ENCODE data around the gene TBC1D4. TPM values are rescaled to one million over a fixed set of nuclear protein-coding genes. Genes with fewer than 3 reads are reported as not detected.

Gene TBC1D4
- total and polyA plus RNA-seq, 9 donors = 26.2 to 91.3 (median 52.6) TPM

- DNase-seq = no peak
- WGBS, 3 donors = 62 to 71% (median 69%) methylated on average over 5 of the region's 5 CpGs
These were observed 182.7 kb downstream of the TBC1D4 start for GRCh38 chr13:75299246-75299645.

GRCh38 chr13:75296641-75297040 is 185.3 kb downstream of the TBC1D4 start:
- no peak overlapping the region for H3K4me3 ChIP-seq
- no peaks in the 10 kb centered on the region for H3K36me3 ChIP-seq
- H3K27ac ChIP-seq = no peak overlapping the region
- WGBS, 3 donors = 22 to 61% (median 42%) methylated on average over 1 of the region's 1 CpG
- H3K9me3 ChIP-seq = no peaks in the 10 kb centered on the region
- intact Hi-C loops (cut with DNase I) = loop anchor here in 1 of 4 donors (10.0 kb wide), 1 partner anchor 188 kb away; the partner anchor contains the start of gene TBC1D4
- TF ChIP-seq POLR2A (IDR thresholded peaks at IDR 0.05) (no peak), CTCF (IDR thresholded peaks at IDR 0.05) (no peak), EP300 (IDR thresholded peaks at IDR 0.05) (no peak)
- DNase-seq = no peak
- H3K4me1 ChIP-seq (ENCODE audit: insufficient read depth) = no peaks in the 10 kb centered on the region
- H3K27me3 ChIP-seq = no peaks in the 10 kb centered on the region

More at GRCh38 chr13:75299246-75299645, 182.7 kb downstream of the TBC1D4 start:
- Histone ChIP-seq H3K36me3 (no peaks in the 10 kb centered on the region), H3K4me1 (ENCODE audit: insufficient read depth) (peaks cover 14% of the 10 kb centered on the region), H3K4me3 (no peak overlapping the region), H3K27ac (peak overlapping the region in 1 of 2 donors; percentile 26), H3K27me3 (no peaks in the 10 kb centered on the region), H3K9me3 (no peaks in the 10 kb centered on the region)
- TF ChIP-seq CTCF (IDR thresholded peaks at IDR 0.05) = no peak
- TF ChIP-seq POLR2A (IDR thresholded peaks at IDR 0.05) = no peak
- no peak for TF ChIP-seq EP300 (IDR thresholded peaks at IDR 0.05)
- intact Hi-C loops (cut with DNase I) = loop anchor here in 1 of 4 donors (10.0 kb wide), 1 partner anchor 186 kb away; the partner anchor contains the start of gene TBC1D4

- no peak for DNase-seq
- Histone ChIP-seq H3K27me3 (no peaks in the 10 kb centered on the region), H3K9me3 (no peaks in the 10 kb centered on the region), H3K27ac (no peak overlapping the region), H3K36me3 (no peaks in the 10 kb centered on the region), H3K4me3 (no peak overlapping the region), H3K4me1 (ENCODE audit: insufficient read depth) (no peaks in the 10 kb centered on the region)
- intact Hi-C loops (cut with DNase I) = loop anchor here in 1 of 4 donors (10.0 kb wide), 1 partner anchor 190 kb away; the partner anchor contains the start of gene TBC1D4
- TF ChIP-seq POLR2A (IDR thresholded peaks at IDR 0.05) = no peak
- WGBS, 3 donors = 33 to 43% (median 42%) methylated on average over 3 of the region's 3 CpGs
These were observed 186.8 kb downstream of the TBC1D4 start for GRCh38 chr13:75295201-75295600.

- intact Hi-C loops (cut with DNase I) = loop anchor here in 1 of 4 donors (10.0 kb wide), 1 partner anchor 191 kb away; the partner anchor contains the start of gene TBC1D4
- H3K9me3 ChIP-seq = no peaks in the 10 kb centered on the region
- no peaks in the 10 kb centered on the region for H3K27me3 ChIP-seq
- no peaks in the 10 kb centered on the region for H3K36me3 ChIP-seq
- no peak overlapping the region for H3K4me3 ChIP-seq
- H3K4me1 ChIP-seq (ENCODE audit: insufficient read depth) = no peaks in the 10 kb centered on the region
- TF ChIP-seq EP300 (IDR thresholded peaks at IDR 0.05) (no peak), POLR2A (IDR thresholded peaks at IDR 0.05) (no peak), CTCF (IDR thresholded peaks at IDR 0.05) (no peak)
- no peak for DNase-seq
- no peak overlapping the region for H3K27ac ChIP-seq
These were observed 187.9 kb downstream of the TBC1D4 start for GRCh38 chr13:75294110-75294509.

GRCh38 chr13:75285310-75285709 is 196.7 kb downstream of the TBC1D4 start:
- no peak for DNase-seq
- no peaks in the 10 kb centered on the region for H3K4me1 ChIP-seq (ENCODE audit: insufficient read depth)
- TF ChIP-seq EP300 (IDR thresholded peaks at IDR 0.05) (no peak), POLR2A (IDR thresholded peaks at IDR 0.05) (no peak), CTCF (IDR thresholded peaks at IDR 0.05) (no peak)
- H3K4me3 ChIP-seq = no peak overlapping the region
- H3K27me3 ChIP-seq = no peaks in the 10 kb centered on the region
- intact Hi-C loops (cut with DNase I) = no loop called here
- 88 to 95% (median 95%) methylated on average over 1 of the region's 1 CpG for WGBS, 3 donors
- H3K36me3 ChIP-seq = no peaks in the 10 kb centered on the region
- no peak overlapping the region for H3K27ac ChIP-seq
- no peaks in the 10 kb centered on the region for H3K9me3 ChIP-seq
